H54 (cell line): ENCODE results near the gene OBI1.

Source experiments
- DNase-seq: peaks from one replicate; pipeline ENCODE4 v3.0.0; 2011; ENCODE audit warnings: low spot score, mixed read lengths; ENCODE audit not compliant: insufficient read length
- FAIRE-seq: peaks from 3 replicates; lab custom pipeline; 2011; peaks lifted over from hg19 to GRCh38; lab: Jason Lieb, UNC
- POLR2A ChIP-seq: IDR thresholded peaks from 2 replicates; pipeline ENCODE4 v1.6.1; 2011; ENCODE audit warnings: low read depth, mild to moderate bottlenecking, low read length

The OBI1 gene

GRCh38 chr13:78623132-78623531, 35.8 kb downstream of the OBI1 start:
- TF ChIP-seq POLR2A: no peak
- FAIRE-seq: no peak
- DNase-seq: no peak

- DNase-seq: no peak
- no peak for FAIRE-seq
- no peak for TF ChIP-seq POLR2A
Measured at GRCh38 chr13:78620936-78621470, 38.0 kb downstream of the OBI1 start.

GRCh38 chr13:78618411-78618810, 40.5 kb downstream of the OBI1 start:
- FAIRE-seq (no peak), DNase-seq (no peak)
- TF ChIP-seq POLR2A: no peak

- FAIRE-seq (no peak), DNase-seq (no peak)
- TF ChIP-seq POLR2A: no peak
Measured at GRCh38 chr13:78611040-78611439, 47.9 kb downstream of the OBI1 start.

GRCh38 chr13:78610381-78610883, 48.5 kb downstream of the OBI1 start:
- FAIRE-seq (no peak), DNase-seq (no peak)
- no peak for TF ChIP-seq POLR2A

GRCh38 chr13:78609464-78610205, 49.3 kb downstream of the OBI1 start:
- FAIRE-seq (no peak), DNase-seq (no peak)

GRCh38 chr13:78608688-78609463, 50.1 kb downstream of the OBI1 start:
- DNase-seq (no peak), FAIRE-seq (no peak)
- TF ChIP-seq POLR2A: no peak

More at GRCh38 chr13:78609464-78610205, 49.3 kb downstream of the OBI1 start:
- no peak for TF ChIP-seq POLR2A

GRCh38 chr13:78608252-78608687, 50.7 kb downstream of the OBI1 start:
- FAIRE-seq: no peak
- DNase-seq: no peak
- no peak for TF ChIP-seq POLR2A

- no peak for DNase-seq
- FAIRE-seq: no peak
- no peak for TF ChIP-seq POLR2A
Measured at GRCh38 chr13:78607409-78608251, 51.3 kb downstream of the OBI1 start.

GRCh38 chr13:78606471-78607408, 52.2 kb downstream of the OBI1 start:
- TF ChIP-seq POLR2A: no peak
- FAIRE-seq (no peak), DNase-seq (no peak)

GRCh38 chr13:78604782-78605611, 54.0 kb downstream of the OBI1 start:
- no peak for TF ChIP-seq POLR2A
- DNase-seq: no peak
- no peak for FAIRE-seq
